Activated CD4-positive, alpha-beta T cell treated with anti-CD3 and anti-CD28 coated beads, Interleukin-2, Interleukin-4, amounts not matched to agents 100 ng/mL and 50 ng/mL, durations not matched to agents 16 hours and 8 hours (primary cell): Measurements from ENCODE around the gene RUBCNL.

Experiments used
- DNase-seq: peaks from one replicate; pipeline ENCODE4 v3.0.0-alpha.2; 2020; ENCODE audit warnings: low spot score

RUBCNL gene

DNA sequence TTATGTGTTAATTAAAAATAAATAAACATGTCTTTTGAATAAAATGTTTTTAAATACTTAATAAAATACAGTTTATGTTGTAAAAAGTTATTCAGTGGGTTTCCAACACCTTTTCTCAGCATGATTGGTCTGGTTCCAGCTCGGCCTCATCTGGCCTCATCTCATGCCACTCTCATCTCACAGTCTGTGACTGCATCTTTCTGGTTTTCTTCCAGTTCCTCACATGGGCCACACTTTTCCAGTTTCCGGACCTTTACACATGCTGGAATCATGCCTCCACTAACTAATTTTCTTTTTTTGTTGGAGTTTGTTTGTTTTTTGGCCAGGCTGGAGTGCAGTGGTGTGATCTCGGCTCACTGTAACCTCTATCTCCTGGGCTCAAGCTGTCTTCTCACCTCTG lies 82.5 kb downstream of the RUBCNL start:
- DNase-seq, result no peak

DNA sequence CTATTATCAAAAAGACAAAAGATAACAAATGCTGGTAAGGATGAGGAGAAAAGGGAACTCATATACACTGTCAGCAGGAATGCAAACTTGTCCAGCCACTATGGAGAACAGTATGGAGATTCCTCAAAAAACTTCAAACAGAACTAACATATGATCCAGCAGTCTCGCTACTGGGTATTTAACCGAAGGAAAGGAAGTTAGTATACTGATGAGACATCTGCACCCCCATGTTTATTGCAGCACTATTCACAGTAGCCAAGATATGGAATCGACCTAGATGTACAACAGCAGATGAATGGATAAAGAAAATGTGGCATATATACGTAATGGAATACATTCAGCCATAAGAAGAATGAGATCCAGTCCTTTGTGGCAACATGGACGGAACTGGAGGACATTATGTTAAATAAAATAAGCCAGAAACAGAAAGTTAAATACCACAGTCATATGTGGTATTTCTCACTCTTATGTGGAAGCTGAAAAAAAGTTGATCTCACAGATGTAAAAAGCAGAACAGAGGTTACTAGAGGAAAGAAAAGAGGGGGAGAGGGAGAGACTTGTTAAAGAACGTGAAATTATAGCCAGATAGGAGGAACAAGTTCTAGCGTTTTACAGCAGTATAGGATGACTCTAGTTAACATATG lies 83.2 kb downstream of the RUBCNL start:
- no peak for DNase-seq

DNA sequence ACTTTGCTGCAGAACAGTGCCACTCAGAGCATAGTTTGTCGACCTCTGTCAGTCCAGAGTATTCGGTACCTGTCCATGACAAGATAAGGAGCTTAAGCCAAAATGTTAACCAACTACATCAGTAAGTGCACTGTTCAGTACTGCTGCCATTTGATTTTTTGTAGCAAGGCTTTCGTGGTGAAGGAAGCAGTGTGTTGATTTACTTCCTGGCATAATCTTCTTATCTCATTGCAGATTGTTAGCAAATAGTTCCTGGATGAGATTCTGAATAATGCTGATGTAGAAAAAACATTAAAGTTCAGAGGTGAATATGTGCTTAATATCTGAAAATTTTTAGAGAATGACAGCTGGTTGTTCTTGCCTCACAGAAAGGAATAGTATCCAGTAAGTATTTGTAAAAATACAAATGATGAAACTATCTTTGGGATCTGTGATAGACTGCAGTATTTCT lies 89.7 kb downstream of the RUBCNL start:
- DNase-seq, result no peak

DNA sequence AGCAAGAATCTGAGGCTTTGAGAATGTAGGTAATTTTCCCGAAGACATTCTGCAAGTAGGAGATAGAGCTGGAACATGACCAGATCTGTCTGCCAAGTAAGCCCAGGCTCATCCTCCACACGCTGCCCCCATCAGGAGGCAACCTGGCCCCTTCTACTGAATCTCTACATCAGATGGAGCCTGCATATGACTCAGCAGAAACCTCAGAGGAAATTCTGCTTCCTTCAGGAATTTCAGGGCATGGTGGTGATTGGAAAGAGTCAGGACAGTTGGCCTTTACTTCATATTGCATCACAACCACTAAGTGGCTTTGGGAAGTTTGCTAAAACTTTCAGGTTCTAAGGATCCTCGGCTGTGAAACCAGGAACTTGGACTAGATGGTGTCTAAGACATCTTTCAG lies 90.1 kb downstream of the RUBCNL start:
- DNase-seq, result no peak

DNA sequence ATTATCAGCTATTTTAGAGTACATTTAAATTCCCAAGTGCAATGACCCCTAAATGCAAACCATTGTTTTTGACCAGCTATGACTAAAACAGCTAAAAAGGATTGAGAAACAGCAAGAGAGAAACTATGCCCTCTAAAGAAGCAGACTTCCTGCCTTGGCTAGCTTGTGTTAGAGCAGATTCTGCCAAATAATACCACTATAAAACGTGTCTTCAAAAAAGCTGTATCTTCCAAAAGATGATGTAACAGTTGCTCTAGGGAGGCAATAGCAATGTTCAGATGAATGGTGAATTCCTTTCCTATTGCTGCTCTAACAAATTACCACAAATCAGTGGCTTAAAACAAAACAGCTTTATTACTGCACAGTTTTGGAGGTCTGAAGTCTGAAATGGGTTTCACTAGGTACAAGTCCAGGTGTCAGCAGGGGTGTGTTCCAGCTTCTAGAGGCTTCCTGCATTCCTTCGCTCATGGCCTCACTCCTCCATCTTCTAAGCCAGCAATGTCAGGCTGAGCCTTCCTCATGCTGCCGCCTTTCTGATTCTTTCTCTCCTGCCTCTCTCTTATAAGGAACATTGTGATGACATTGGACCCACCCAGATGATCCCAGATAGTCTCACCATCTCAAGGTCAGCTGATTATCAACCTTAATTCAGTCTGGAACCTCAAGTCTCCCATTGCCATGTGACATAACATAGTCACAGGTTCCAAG lies 90.8 kb downstream of the RUBCNL start:
- peak; percentile 74 for DNase-seq

DNA sequence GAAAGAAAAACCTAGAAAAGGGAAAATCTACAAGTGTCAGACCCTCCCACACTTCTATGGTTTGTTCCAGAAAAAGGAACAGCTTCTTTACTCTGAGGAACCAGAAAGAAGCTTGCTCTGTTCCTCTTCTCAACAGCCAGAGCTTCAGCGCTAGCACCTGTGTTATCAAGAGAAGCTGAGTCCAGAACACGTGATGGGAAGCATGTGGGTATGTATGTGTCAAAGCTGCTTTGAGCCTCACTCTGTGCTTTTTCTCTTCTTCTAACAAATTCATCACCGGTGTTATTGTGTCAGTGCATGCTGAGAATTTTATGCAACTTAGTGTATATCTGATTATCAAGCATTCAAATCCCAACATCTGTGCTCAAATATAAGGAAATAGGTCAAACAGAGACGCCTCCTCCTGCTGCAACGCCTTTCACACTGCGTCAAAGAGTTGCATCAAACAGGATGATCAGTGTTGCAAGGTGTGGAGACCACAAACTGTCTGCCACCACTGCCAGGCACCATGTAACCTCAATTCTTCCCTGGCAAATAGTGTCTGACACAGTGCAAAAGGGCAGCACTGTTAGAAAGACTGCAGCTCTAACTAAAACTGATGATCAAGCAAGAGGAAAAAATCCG lies 91.4 kb downstream of the RUBCNL start:
- peak; percentile 85 for DNase-seq

DNA sequence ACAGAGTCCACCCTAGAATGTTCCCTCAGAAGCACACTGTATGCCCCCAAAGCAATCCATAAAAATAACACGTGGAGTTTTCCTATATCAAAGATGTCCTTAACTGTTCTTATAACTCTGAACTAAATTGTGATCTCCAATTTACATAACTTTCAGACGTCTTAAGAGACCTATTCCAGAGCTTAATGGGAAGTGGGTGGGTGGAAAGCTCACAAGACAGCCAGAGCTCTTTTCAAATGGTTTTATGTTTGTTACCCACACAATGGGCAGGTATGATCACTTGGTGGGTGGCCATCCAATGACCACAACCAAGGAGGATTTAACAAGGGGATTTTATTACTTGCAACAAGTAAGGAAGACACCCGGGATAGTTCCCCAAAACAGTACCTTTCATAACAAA lies 93.6 kb downstream of the RUBCNL start:
- no peak for DNase-seq
